GM12878 (cell line): ENCODE measurements around the gene PDE11A. TPM values are rescaled to one million over a fixed set of nuclear protein-coding genes. Genes with fewer than 3 reads are reported as not detected.

Experiments used
- ATAC-seq: fragments of 200-7000 bp; cut with Tn5 transposase; 3 replicates; pipeline ENCODE4 v1.9.1; 2020; ENCODE audit warnings: mild to moderate bottlenecking, moderate library complexity
- BruUV-seq: library from RNA; stranded (reverse); fragments of 400-500 nt; replicated peaks from 2 replicates; lab custom pipeline; 2021; lab: Mats Ljungman, UMichigan
- CTCF ChIA-PET: fragments of 300-600 bp; sonication (Branson Sonifier 250); formaldehyde crosslinking; extraction: SDS; loops from one replicate; lab custom pipeline; 2021; ENCODE audit warnings: inconsistent platforms; lab: Yijun Ruan, JAX
- POLR2A ChIA-PET: fragments of 350-600 bp; formaldehyde crosslinking; extraction: SDS; loops from one replicate; lab custom pipeline; 2021; ENCODE audit warnings: inconsistent platforms; lab: Charles Lee
- RAD21 ChIA-PET: fragments of 300-600 bp; sonication (Branson Sonifier 250); formaldehyde crosslinking; loops from one replicate; lab custom pipeline; 2023; ENCODE audit warnings: antibody characterized with exemption; ENCODE audit not compliant: unreplicated experiment; lab: Charles Lee
- SMC1A ChIA-PET: fragments of 300-600 bp; sonication (Branson Sonifier 250); formaldehyde crosslinking; loops from one replicate; lab custom pipeline; 2023; ENCODE audit not compliant: unreplicated experiment, uncharacterized antibody; lab: Charles Lee
- DNase-seq: peaks from one replicate; pipeline ENCODE4 v3.0.0-alpha.2; 2011; ENCODE audit warnings: low read depth, low spot score
- FAIRE-seq: peaks from 3 replicates; lab custom pipeline; 2011; peaks lifted over from hg19 to GRCh38; lab: Jason Lieb, UNC
- H2AFZ ChIP-seq: 2 replicates; pipeline ENCODE4 v1.6.0; 2011; ENCODE audit warnings: low read depth, low read length, control low read depth; ENCODE audit not compliant: control insufficient read depth
- H3K27ac ChIP-seq: 2 replicates; pipeline ENCODE4 v1.5.1; 2011; ENCODE audit warnings: control low read depth; ENCODE audit not compliant: control insufficient read depth, insufficient read depth
- H3K27me3 ChIP-seq, 2 experiments: replicated peaks in 1 of 2; 2 replicates each; pipeline versions ENCODE4 v1.6.0 to v1.6.1; 2011; ENCODE audit warnings: low read length in 1 of 2; ENCODE audit not compliant: control insufficient read depth in 2 of 2, insufficient read depth in 2 of 2
- H3K36me3 ChIP-seq, 2 experiments: 2 replicates each; pipeline ENCODE4 v1.5.1; 2011; ENCODE audit warnings: low read length in 1 of 2; ENCODE audit not compliant: control insufficient read depth in 2 of 2, insufficient read depth in 2 of 2
- H3K4me1 ChIP-seq: 2 replicates; pipeline ENCODE4 v1.6.1; 2011; ENCODE audit warnings: mild to moderate bottlenecking, low read length, moderate library complexity, mixed read lengths; ENCODE audit not compliant: control insufficient read depth, insufficient read depth
- H3K4me2 ChIP-seq: 2 replicates; pipeline ENCODE4 v1.6.0; 2011; ENCODE audit warnings: control low read depth; ENCODE audit not compliant: control insufficient read depth, insufficient read depth
- H3K4me3 ChIP-seq: fragments of 200-600 bp; sonication (generic); 2 replicates; pipeline ENCODE4 v1.5.1; 2016
- H3K79me2 ChIP-seq: 2 replicates; pipeline ENCODE4 v1.6.0; 2011; ENCODE audit warnings: low read length; ENCODE audit not compliant: control insufficient read depth, insufficient read depth
- H3K9ac ChIP-seq: 2 replicates; pipeline ENCODE4 v1.8.0; 2011; ENCODE audit warnings: low read length, control low read depth, mixed read lengths; ENCODE audit not compliant: control insufficient read depth, insufficient read depth
- H3K9me3 ChIP-seq: replicated peaks from 3 replicates; pipeline ENCODE4 v1.5.1; 2011; ENCODE audit warnings: mild to moderate bottlenecking, low read length; ENCODE audit not compliant: control insufficient read depth, insufficient read depth
- H4K20me1 ChIP-seq: 2 replicates; pipeline ENCODE4 v1.6.0; 2011; ENCODE audit not compliant: control insufficient read depth, insufficient read depth
- ESRRA ChIP-seq: IDR thresholded peaks from 2 replicates; pipeline ENCODE4 v1.6.1; 2012; ENCODE audit warnings: mild to moderate bottlenecking, low read length, improper control_type of control experiment
- HDAC6 ChIP-seq: fragments of 200-600 bp; sonication (generic); IDR thresholded peaks from one replicate; pipeline ENCODE4 v1.8.0; 2017; ENCODE audit warnings: antibody characterized with exemption; ENCODE audit not compliant: unreplicated experiment
- NR2C1 ChIP-seq: fragments of 450-650 bp; IDR thresholded peaks from 2 replicates; pipeline ENCODE4 v1.6.1; 2017; ENCODE audit warnings: antibody characterized with exemption, mild to moderate bottlenecking, moderate library complexity
- PML ChIP-seq: IDR thresholded peaks from 2 replicates; pipeline ENCODE4 v1.6.1; 2012; ENCODE audit warnings: low read length, inconsistent platforms
- RAD21 ChIP-seq: IDR thresholded peaks from 2 replicates; pipeline ENCODE4 v1.6.1; 2011; ENCODE audit warnings: mild to moderate bottlenecking, low read depth, low read length, moderate library complexity; ENCODE audit not compliant: insufficient read depth
- RB1 ChIP-seq: fragments of 450-650 bp; formaldehyde crosslinking; IDR thresholded peaks from 2 replicates; pipeline ENCODE4 v1.6.1; 2017; ENCODE audit warnings: mild to moderate bottlenecking, borderline replicate concordance
- ZZZ3 ChIP-seq: IDR thresholded peaks from 2 replicates; pipeline ENCODE4 v1.6.1; 2011; ENCODE audit warnings: low read depth; ENCODE audit not compliant: control insufficient read depth, insufficient read length
- WGBS: methylation state at CpG from one replicate; pipeline ENCODE4 v1.1.6; 2016; ENCODE audit warnings: low lambda C conversion rate; ENCODE audit not compliant: insufficient replicate concordance, insufficient coverage; ENCODE audit errors: missing lambda C conversion rate; 5-methylcytosine and 5-hydroxymethylcytosine counted together
- in situ Hi-C: fragments of 300-500 bp; cut with MboI; formaldehyde crosslinking; loops from 9 replicates; pipeline ENCODE4 v1.14.3; 2018; ENCODE audit warnings: mixed read lengths
- intact Hi-C: fragments of 100-400 bp; cut with micrococcal nuclease; formaldehyde crosslinking; loops from one replicate; pipeline ENCODE4 v1.14.2; 2022; ENCODE audit not compliant: unreplicated experiment
- polyA plus RNA-seq, 11 experiments: library from polyadenylated mRNA; depleted of rRNA in 4 of 11; unstranded in 6 of 11; stranded (reverse) in 5 of 11; fragments of >200 nt; fragmentation: Nextera tagmentation in 4 of 11; fragmentation: Illumina TruSeq in 1 of 11; extraction: Ambion mirVana in 4 of 11; extraction: Trizol in 1 of 11; gene quantifications; 1 replicate in 1 of 11; 2 replicates in 10 of 11; pipeline versions ENCODE4 v1.2.1 to v1.2.3, GENCODE V29; 2011 to 2016; ENCODE audit warnings: inconsistent platforms in 2 of 11, missing spikeins in 2 of 11, low read depth in 1 of 11
- total RNA-seq, 4 experiments: library from RNA; depleted of rRNA in 3 of 4; stranded (reverse); fragments of >200 nt in 3 of 4; fragmentation: Illumina TruSeq in 1 of 4; extraction: Trizol in 1 of 4; gene quantifications; 2 replicates each; pipeline versions ENCODE4 v1.2.1 to v1.2.3, GENCODE V29; 2013 to 2021
- TF ChIP-seq, protein P1 (sequence below): IDR thresholded peaks from 2 replicates; pipeline ENCODE4 v1.6.1; 2012; ENCODE audit warnings: low read length, inconsistent platforms

PDE11A gene
- total and polyA plus RNA-seq, 10 of the 15 experiments (the other 5 are each of a cell fraction or from before 2014, with no cell fraction given) = 0.01 to 0.17 (median 0.06) TPM; not detected in 5

DNA sequence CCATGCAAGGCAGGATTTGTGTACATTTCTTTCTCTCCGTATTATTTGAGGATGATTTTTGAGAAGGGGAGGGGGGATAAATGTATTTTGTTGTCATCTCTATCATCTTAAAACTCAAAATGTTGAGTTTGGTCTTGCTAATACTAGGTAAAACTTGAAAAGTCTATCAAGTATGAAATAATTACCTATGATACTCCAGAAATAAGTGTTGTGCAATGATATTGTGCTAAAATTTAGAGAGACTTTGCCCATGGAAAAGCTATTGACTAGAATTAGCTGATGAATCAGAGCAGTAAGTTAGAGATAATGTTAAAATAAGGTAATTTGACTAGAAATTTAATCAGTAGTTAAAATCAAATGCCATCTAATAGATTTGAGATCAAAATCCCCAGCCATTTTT, 356.1 kb downstream of the PDE11A start:
- no TSS peak for BruUV-seq
- in situ Hi-C loops = no loop called here
- no peaks in the 10 kb centered on the region for H3K9me3 ChIP-seq
- ATAC-seq (no peak), DNase-seq (no peak), FAIRE-seq (no peak)
- H3K4me2 ChIP-seq = no peak overlapping the region
- POLR2A ChIA-PET = no interaction called here
- intact Hi-C loops = no loop called here
- TF ChIP-seq RB1 (no peak), HDAC6 (no peak), PML (no peak), RAD21 (no peak), ESRRA (no peak), NR2C1 (no peak), ZZZ3 (no peak)
- TF ChIP-seq, protein P1, sequence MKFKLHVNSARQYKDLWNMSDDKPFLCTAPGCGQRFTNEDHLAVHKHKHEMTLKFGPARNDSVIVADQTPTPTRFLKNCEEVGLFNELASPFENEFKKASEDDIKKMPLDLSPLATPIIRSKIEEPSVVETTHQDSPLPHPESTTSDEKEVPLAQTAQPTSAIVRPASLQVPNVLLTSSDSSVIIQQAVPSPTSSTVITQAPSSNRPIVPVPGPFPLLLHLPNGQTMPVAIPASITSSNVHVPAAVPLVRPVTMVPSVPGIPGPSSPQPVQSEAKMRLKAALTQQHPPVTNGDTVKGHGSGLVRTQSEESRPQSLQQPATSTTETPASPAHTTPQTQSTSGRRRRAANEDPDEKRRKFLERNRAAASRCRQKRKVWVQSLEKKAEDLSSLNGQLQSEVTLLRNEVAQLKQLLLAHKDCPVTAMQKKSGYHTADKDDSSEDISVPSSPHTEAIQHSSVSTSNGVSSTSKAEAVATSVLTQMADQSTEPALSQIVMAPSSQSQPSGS = no peak
- H3K36me3 ChIP-seq = no peaks in the 10 kb centered on the region
- peaks cover 0 to 3% of the 10 kb centered on the region in 2 experiments; a peak in 3 of 4 replicates for H3K27me3 ChIP-seq
- CTCF ChIA-PET = interaction anchor here (1.2 to 10.0 kb wide), 2 partner anchors 44 to 379 kb away, joined by 3 to 104 read pairs; no protein-coding TSS in a partner anchor
- no peaks in the 10 kb centered on the region for H3K4me1 ChIP-seq
- no peak overlapping the region for H3K4me3 ChIP-seq
- RAD21 ChIA-PET = no interaction called here
- H3K79me2 ChIP-seq = no peaks in the 10 kb centered on the region
- H3K9ac ChIP-seq = no peak overlapping the region
- H3K27ac ChIP-seq = no peak overlapping the region
- H2AFZ ChIP-seq = no peak overlapping the region
- H4K20me1 ChIP-seq = no peaks in the 10 kb centered on the region
- SMC1A ChIA-PET = interaction anchor here (1.1 kb wide), 1 partner anchor 20 kb away, joined by 3 read pairs; no protein-coding TSS in a partner anchor
- whole genome bisulfite sequencing = 67% methylated on average over 1 of the region's 1 CpG
